CD4-positive, alpha-beta T cell treated with Interleukin-10 for 1 hour (primary cell): ENCODE measurements around the gene PDE6B.
"Not testable (repeated sequence)": the region's sequence is repeated elsewhere in the genome, so short reads cannot be mapped to it uniquely, and the experiment has no call there.

Experiments used
- DNase-seq: peaks from one replicate; pipeline ENCODE4 v3.0.0-alpha.2; 2020

The PDE6B gene

GRCh38 chr4:637536-638280, 12.3 kb downstream of the PDE6B start:
- DNase-seq, result no peak

GRCh38 chr4:642366-642765, 17.0 kb downstream of the PDE6B start:
- DNase-seq, result not testable (repeated sequence)

DNA sequence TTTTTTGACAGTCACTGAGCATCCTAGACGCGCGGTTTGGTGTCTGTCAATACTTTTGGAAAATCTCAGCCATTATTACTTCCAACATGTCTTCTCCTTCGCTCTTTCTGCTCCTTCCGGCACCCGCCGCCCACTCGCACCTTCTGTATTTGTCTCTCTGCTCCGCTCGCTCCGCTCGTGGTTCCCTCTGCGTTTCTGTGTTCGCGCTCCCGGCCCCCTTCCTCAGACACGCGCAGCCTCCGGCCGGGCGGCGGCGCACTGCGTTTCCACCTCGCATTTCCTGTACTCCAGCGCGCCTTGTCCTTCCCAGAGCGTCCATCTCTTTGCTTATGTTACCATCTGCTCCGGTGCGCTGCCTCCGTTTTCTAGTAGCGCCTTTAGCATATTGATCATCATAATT, 21.1 kb downstream of the PDE6B start:
- DNase-seq, result no peak

GRCh38 chr4:647481-647880, 22.1 kb downstream of the PDE6B start:
- DNase-seq, result no peak

- no peak for DNase-seq
Observed at GRCh38 chr4:648579-649292, 23.4 kb downstream of the PDE6B start.

- DNase-seq, result no peak
Observed at GRCh38 chr4:649293-649625, 23.9 kb downstream of the PDE6B start.

- DNase-seq, result no peak
Observed at GRCh38 chr4:649751-650310, 24.5 kb downstream of the PDE6B start.

DNA sequence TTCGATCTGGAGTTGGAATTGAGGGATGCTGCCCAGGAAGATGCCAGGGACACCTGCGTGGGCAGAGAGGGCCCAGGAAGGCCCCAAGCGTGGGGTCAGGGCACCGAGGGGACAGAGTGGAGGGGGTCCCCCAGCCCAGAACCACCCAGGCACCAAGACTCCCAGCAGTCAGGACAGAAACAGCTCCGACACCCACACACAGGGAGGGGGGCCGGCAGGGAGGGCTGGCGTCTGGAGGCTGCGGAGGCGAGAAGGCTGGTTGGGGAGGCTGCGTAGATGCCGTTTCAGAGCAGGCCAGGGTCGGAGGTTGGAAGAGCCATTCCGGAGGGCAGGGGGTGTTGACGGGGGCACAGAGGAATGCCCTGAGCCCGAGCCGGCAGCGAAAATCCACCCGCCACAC, 25.1 kb downstream of the PDE6B start:
- DNase-seq, result no peak

- DNase-seq, result no peak
Observed at GRCh38 chr4:650951-651883, 25.8 kb downstream of the PDE6B start.

- DNase-seq, result no peak
Observed at GRCh38 chr4:651884-652642, 26.7 kb downstream of the PDE6B start.

GRCh38 chr4:653080-653821, 27.9 kb downstream of the PDE6B start:
- DNase-seq, result no peak

DNA sequence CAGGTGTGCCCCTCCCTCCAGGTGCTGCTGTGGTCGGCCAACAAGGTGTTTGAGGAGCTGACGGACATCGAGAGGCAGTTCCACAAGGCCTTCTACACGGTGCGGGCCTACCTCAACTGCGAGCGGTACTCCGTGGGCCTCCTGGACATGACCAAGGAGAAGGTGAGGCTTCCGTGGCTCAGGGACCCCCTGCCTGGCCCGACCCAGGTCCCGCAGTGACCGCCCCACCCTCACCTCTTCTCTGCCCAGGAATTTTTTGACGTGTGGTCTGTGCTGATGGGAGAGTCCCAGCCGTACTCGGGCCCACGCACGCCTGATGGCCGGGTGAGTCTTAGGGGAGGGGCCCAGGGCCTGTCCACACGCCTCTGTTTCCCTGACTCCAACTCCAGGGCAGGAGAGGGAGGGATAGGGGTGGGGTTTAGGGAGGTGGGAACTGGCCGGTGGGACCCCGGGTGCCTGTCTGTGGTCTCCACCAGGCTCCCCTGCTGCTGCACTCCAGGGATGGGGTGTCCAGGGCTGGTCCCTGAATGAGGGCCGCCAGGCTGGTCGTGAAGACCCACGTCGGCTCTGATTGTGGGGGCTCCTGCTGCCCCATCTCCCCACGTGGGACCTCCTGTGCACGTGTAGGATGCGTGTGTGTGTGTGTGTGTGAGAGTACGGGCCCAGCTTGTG, 28.6 kb downstream of the PDE6B start:
- DNase-seq, result no peak

DNA sequence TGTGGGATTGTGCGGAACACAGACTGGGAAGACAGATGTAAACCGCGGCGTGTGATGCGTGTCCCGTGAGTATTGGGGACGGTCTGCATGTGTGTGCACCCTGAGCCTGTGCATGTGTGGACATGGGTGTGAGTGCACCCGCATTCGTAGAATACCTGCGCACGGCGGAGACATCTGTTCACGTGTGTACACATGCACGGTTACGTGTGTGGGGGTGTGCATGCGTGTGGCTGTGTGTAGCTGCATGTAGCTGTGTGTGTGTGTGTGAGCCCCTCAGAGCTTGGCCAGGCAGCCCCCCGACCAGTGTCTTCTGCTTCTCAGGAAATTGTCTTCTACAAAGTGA, 29.1 kb downstream of the PDE6B start:
- DNase-seq, result no peak

DNA sequence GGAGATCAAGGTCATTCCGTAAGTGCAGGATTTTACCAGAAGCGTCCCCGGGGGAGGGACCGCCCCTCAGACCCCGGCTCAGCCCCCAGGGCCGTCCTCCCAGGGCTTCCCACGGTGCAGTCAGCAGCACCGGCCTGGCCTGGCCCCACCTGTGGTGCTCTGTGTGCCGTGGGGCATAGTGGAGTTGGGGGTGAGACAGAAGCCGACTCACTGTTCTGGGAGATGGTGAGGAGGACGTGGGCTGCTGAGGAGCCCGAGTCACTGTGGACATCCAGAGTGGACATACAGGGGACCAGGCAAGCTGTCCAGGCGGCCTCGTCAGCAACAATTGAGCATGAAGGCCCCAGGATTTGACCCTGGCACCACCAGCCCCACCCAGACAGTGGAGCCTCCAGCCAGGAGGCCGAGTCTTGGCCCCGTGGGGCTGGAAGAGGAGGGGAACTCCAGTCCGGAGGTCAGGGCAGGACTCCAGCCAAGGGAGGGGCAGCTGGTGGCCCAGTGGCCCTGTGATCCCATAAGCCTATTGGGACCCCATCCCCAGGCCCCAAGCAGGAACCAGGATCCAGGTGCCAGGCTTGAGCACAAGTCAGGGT, 29.6 kb downstream of the PDE6B start:
- no peak for DNase-seq

DNA sequence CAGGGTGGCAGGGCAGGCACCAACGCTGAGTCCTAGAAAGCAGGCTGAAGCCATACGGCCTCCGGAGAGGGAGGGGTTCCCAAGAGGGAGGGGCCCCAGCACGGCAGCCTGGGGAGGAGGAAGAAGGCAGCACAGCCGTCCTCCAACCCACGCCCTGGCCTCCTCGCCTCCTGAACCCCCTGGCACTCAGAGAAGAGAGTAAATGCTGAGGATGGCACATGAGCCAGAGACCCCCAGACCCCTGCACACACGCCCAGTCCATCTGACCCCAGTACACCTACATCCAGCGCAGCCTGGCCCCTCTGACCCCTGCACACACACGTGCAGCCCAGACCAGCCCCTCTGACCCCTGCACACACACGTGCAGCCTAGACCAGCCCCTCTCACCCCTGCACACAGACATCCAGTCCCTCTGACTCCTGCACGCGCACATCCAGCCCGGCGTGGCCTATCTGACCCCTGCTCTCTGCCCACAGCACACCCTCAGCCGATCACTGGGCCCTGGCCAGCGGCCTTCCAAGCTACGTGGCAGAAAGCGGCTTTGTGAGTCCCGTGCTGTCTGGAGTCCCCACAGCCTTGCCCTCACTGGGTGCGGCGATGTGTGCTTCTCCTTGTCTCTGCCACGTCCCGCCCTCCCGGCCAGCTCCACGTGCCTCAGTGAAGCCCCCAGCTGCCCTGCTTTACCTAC, 30.2 kb downstream of the PDE6B start:
- DNase-seq, result no peak

GRCh38 chr4:656436-657337, 31.3 kb downstream of the PDE6B start:
- DNase-seq, result no peak

GRCh38 chr4:657338-657833, 32.0 kb downstream of the PDE6B start:
- no peak for DNase-seq

GRCh38 chr4:657834-658667, 32.7 kb downstream of the PDE6B start:
- no peak for DNase-seq
